HepG2 (cell line): ENCODE measurements around the gene SMPD3.

ENCODE experiments used
- CEBPB ChIP-seq: IDR thresholded peaks from 2 replicates; pipeline ENCODE4 v1.6.1; 2011; ENCODE audit warnings: low read depth, low read length, improper control_type of control experiment, borderline replicate concordance
- MED1 ChIP-seq: sonication (generic); formaldehyde crosslinking; IDR thresholded peaks from 2 replicates; pipeline ENCODE4 v1.4.0; 2020; ENCODE audit warnings: missing genetic modification reagents
- POLR2A ChIP-seq, 2 experiments: IDR thresholded peaks; 2 replicates each; pipeline ENCODE4 v1.6.1; 2011; ENCODE audit warnings: low read depth in 2 of 2, low read length in 2 of 2, mild to moderate bottlenecking in 1 of 2, moderate library complexity in 1 of 2; ENCODE audit not compliant: insufficient read depth in 1 of 2
- SALL2 ChIP-seq: sonication (generic); formaldehyde crosslinking; IDR thresholded peaks from 2 replicates; pipeline ENCODE4 v1.8.1; 2023; ENCODE audit warnings: mild to moderate bottlenecking, missing genetic modification reagents, inconsistent platforms
- SUZ12 ChIP-seq: fragments of 150-350 bp; IDR thresholded peaks from 2 replicates; pipeline ENCODE4 v1.6.1; 2014; ENCODE audit warnings: low read depth, low read length
- ZFP82 ChIP-seq: sonication (generic); formaldehyde crosslinking; IDR thresholded peaks from 2 replicates; pipeline ENCODE4 v1.5.1; 2020; ENCODE audit warnings: mild to moderate bottlenecking, missing genetic modification reagents, borderline replicate concordance
- ZKSCAN5 ChIP-seq: sonication (generic); formaldehyde crosslinking; IDR thresholded peaks from 2 replicates; pipeline ENCODE4 v1.5.1; 2020; ENCODE audit warnings: mild to moderate bottlenecking, missing genetic modification reagents
- ZNF792 ChIP-seq: IDR thresholded peaks from 2 replicates; pipeline ENCODE4 v1.6.1; 2016
- TF ChIP-seq, protein P1 (sequence below): sonication (generic); formaldehyde crosslinking; IDR thresholded peaks from 2 replicates; pipeline ENCODE4 v1.4.0; 2020; ENCODE audit warnings: missing genetic modification reagents
- TF ChIP-seq, protein P2 (sequence below): sonication (generic); formaldehyde crosslinking; IDR thresholded peaks from 2 replicates; pipeline ENCODE4 v1.9.0; 2021; ENCODE audit warnings: mild to moderate bottlenecking, missing genetic modification reagents
- TF ChIP-seq, protein P3 (sequence below), 2 experiments: sonication (generic) in 1 of 2; formaldehyde crosslinking in 1 of 2; IDR thresholded peaks; 2 replicates each; pipeline versions ENCODE4 v1.5.1 to v1.6.1; 2011 to 2020; ENCODE audit warnings: borderline replicate concordance in 1 of 2, low read depth in 1 of 2, low read length in 1 of 2, mild to moderate bottlenecking in 1 of 2, missing genetic modification reagents in 1 of 2, moderate library complexity in 1 of 2
- TF ChIP-seq, protein P4 (sequence below): sonication (generic); formaldehyde crosslinking; IDR thresholded peaks from 2 replicates; pipeline ENCODE4 v1.5.0; 2020; ENCODE audit warnings: mild to moderate bottlenecking, missing genetic modification reagents, moderate library complexity

DNA sequence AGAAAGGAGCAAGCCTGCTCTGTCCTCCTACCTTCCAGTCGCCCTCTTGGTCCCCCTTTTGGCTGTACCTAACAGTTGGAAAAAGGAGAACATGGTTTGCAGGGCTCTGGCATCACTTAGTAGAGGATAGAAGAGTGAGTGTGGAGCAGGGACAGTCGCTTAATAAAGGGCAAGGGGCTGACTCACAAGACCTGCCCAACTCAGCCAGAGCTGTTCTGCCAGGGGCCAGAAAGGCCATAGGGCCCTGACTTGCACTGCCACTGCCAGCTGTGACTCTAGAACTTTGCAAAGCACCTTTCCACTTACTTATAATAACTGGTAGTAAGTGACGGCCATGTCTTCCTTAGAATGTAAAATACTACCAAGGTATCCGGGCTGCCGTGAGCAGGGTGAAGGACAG lies 124.0 kb downstream of the SMPD3 start:
- TF ChIP-seq, protein P1, sequence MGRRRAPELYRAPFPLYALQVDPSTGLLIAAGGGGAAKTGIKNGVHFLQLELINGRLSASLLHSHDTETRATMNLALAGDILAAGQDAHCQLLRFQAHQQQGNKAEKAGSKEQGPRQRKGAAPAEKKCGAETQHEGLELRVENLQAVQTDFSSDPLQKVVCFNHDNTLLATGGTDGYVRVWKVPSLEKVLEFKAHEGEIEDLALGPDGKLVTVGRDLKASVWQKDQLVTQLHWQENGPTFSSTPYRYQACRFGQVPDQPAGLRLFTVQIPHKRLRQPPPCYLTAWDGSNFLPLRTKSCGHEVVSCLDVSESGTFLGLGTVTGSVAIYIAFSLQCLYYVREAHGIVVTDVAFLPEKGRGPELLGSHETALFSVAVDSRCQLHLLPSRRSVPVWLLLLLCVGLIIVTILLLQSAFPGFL = no peak
- TF ChIP-seq ZKSCAN5 (CRISPR knock-in tag) (no peak), ZFP82 (CRISPR knock-in tag) (no peak), ZNF792 (CRISPR knock-in tag) (no peak), MED1 (CRISPR knock-in tag) (no peak), SALL2 (CRISPR knock-in tag) (no peak), CEBPB (no peak), SUZ12 (no peak), POLR2A (IDR thresholded peaks at IDR 0.05; ENCODE audit: insufficient read depth in 1 of 2, low read depth in 2 of 2, low read length in 2 of 2) (no peak)
- TF ChIP-seq, protein P2, sequence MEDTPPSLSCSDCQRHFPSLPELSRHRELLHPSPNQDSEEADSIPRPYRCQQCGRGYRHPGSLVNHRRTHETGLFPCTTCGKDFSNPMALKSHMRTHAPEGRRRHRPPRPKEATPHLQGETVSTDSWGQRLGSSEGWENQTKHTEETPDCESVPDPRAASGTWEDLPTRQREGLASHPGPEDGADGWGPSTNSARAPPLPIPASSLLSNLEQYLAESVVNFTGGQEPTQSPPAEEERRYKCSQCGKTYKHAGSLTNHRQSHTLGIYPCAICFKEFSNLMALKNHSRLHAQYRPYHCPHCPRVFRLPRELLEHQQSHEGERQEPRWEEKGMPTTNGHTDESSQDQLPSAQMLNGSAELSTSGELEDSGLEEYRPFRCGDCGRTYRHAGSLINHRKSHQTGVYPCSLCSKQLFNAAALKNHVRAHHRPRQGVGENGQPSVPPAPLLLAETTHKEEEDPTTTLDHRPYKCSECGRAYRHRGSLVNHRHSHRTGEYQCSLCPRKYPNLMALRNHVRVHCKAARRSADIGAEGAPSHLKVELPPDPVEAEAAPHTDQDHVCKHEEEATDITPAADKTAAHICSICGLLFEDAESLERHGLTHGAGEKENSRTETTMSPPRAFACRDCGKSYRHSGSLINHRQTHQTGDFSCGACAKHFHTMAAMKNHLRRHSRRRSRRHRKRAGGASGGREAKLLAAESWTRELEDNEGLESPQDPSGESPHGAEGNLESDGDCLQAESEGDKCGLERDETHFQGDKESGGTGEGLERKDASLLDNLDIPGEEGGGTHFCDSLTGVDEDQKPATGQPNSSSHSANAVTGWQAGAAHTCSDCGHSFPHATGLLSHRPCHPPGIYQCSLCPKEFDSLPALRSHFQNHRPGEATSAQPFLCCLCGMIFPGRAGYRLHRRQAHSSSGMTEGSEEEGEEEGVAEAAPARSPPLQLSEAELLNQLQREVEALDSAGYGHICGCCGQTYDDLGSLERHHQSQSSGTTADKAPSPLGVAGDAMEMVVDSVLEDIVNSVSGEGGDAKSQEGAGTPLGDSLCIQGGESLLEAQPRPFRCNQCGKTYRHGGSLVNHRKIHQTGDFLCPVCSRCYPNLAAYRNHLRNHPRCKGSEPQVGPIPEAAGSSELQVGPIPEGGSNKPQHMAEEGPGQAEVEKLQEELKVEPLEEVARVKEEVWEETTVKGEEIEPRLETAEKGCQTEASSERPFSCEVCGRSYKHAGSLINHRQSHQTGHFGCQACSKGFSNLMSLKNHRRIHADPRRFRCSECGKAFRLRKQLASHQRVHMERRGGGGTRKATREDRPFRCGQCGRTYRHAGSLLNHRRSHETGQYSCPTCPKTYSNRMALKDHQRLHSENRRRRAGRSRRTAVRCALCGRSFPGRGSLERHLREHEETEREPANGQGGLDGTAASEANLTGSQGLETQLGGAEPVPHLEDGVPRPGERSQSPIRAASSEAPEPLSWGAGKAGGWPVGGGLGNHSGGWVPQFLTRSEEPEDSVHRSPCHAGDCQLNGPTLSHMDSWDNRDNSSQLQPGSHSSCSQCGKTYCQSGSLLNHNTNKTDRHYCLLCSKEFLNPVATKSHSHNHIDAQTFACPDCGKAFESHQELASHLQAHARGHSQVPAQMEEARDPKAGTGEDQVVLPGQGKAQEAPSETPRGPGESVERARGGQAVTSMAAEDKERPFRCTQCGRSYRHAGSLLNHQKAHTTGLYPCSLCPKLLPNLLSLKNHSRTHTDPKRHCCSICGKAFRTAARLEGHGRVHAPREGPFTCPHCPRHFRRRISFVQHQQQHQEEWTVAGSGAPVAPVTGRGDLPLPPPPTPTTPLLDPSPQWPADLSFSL (CRISPR knock-in tag) = no peak
- TF ChIP-seq, protein P3, sequence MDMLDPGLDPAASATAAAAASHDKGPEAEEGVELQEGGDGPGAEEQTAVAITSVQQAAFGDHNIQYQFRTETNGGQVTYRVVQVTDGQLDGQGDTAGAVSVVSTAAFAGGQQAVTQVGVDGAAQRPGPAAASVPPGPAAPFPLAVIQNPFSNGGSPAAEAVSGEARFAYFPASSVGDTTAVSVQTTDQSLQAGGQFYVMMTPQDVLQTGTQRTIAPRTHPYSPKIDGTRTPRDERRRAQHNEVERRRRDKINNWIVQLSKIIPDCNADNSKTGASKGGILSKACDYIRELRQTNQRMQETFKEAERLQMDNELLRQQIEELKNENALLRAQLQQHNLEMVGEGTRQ (IDR thresholded peaks at IDR 0.05; ENCODE audit: low read depth, low read length) = no peak
- TF ChIP-seq, protein P3 (CRISPR knock-in tag; IDR thresholded peaks at IDR 0.05; ENCODE audit: borderline replicate concordance) = no peak
- TF ChIP-seq, protein P4, sequence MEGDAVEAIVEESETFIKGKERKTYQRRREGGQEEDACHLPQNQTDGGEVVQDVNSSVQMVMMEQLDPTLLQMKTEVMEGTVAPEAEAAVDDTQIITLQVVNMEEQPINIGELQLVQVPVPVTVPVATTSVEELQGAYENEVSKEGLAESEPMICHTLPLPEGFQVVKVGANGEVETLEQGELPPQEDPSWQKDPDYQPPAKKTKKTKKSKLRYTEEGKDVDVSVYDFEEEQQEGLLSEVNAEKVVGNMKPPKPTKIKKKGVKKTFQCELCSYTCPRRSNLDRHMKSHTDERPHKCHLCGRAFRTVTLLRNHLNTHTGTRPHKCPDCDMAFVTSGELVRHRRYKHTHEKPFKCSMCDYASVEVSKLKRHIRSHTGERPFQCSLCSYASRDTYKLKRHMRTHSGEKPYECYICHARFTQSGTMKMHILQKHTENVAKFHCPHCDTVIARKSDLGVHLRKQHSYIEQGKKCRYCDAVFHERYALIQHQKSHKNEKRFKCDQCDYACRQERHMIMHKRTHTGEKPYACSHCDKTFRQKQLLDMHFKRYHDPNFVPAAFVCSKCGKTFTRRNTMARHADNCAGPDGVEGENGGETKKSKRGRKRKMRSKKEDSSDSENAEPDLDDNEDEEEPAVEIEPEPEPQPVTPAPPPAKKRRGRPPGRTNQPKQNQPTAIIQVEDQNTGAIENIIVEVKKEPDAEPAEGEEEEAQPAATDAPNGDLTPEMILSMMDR = no peak
